GM12878 (cell line): ENCODE measurements around the gene TBC1D25. TPM values are rescaled to one million over a fixed set of nuclear protein-coding genes. Genes with fewer than 3 reads are reported as not detected.

Source experiments
- ATAC-seq: fragments of 200-7000 bp; cut with Tn5 transposase; 3 replicates; pipeline ENCODE4 v1.9.1; 2020; ENCODE audit warnings: mild to moderate bottlenecking, moderate library complexity
- BruUV-seq: library from RNA; stranded (reverse); fragments of 400-500 nt; replicated peaks from 2 replicates; lab custom pipeline; 2021; lab: Mats Ljungman, UMichigan
- CTCF ChIA-PET: fragments of 300-600 bp; sonication (Branson Sonifier 250); formaldehyde crosslinking; extraction: SDS; loops from one replicate; lab custom pipeline; 2021; ENCODE audit warnings: inconsistent platforms; lab: Yijun Ruan, JAX
- POLR2A ChIA-PET: fragments of 350-600 bp; formaldehyde crosslinking; extraction: SDS; loops from one replicate; lab custom pipeline; 2021; ENCODE audit warnings: inconsistent platforms; lab: Charles Lee
- RAD21 ChIA-PET: fragments of 300-600 bp; sonication (Branson Sonifier 250); formaldehyde crosslinking; loops from one replicate; lab custom pipeline; 2023; ENCODE audit warnings: antibody characterized with exemption; ENCODE audit not compliant: unreplicated experiment; lab: Charles Lee
- SMC1A ChIA-PET: fragments of 300-600 bp; sonication (Branson Sonifier 250); formaldehyde crosslinking; loops from one replicate; lab custom pipeline; 2023; ENCODE audit not compliant: unreplicated experiment, uncharacterized antibody; lab: Charles Lee
- DNase-seq: peaks from one replicate; pipeline ENCODE4 v3.0.0-alpha.2; 2011; ENCODE audit warnings: low read depth, low spot score
- FAIRE-seq: peaks from 3 replicates; lab custom pipeline; 2011; peaks lifted over from hg19 to GRCh38; lab: Jason Lieb, UNC
- H2AFZ ChIP-seq: 2 replicates; pipeline ENCODE4 v1.6.0; 2011; ENCODE audit warnings: low read depth, low read length, control low read depth; ENCODE audit not compliant: control insufficient read depth
- H3K27ac ChIP-seq: 2 replicates; pipeline ENCODE4 v1.5.1; 2011; ENCODE audit warnings: control low read depth; ENCODE audit not compliant: control insufficient read depth, insufficient read depth
- H3K27me3 ChIP-seq, 2 experiments: replicated peaks in 1 of 2; 2 replicates each; pipeline versions ENCODE4 v1.6.0 to v1.6.1; 2011; ENCODE audit warnings: low read length in 1 of 2; ENCODE audit not compliant: control insufficient read depth in 2 of 2, insufficient read depth in 2 of 2
- H3K36me3 ChIP-seq, 2 experiments: 2 replicates each; pipeline ENCODE4 v1.5.1; 2011; ENCODE audit warnings: low read length in 1 of 2; ENCODE audit not compliant: control insufficient read depth in 2 of 2, insufficient read depth in 2 of 2
- H3K4me1 ChIP-seq: 2 replicates; pipeline ENCODE4 v1.6.1; 2011; ENCODE audit warnings: mild to moderate bottlenecking, low read length, moderate library complexity, mixed read lengths; ENCODE audit not compliant: control insufficient read depth, insufficient read depth
- H3K4me2 ChIP-seq: 2 replicates; pipeline ENCODE4 v1.6.0; 2011; ENCODE audit warnings: control low read depth; ENCODE audit not compliant: control insufficient read depth, insufficient read depth
- H3K4me3 ChIP-seq: fragments of 200-600 bp; sonication (generic); 2 replicates; pipeline ENCODE4 v1.5.1; 2016
- H3K79me2 ChIP-seq: 2 replicates; pipeline ENCODE4 v1.6.0; 2011; ENCODE audit warnings: low read length; ENCODE audit not compliant: control insufficient read depth, insufficient read depth
- H3K9ac ChIP-seq: 2 replicates; pipeline ENCODE4 v1.8.0; 2011; ENCODE audit warnings: low read length, control low read depth, mixed read lengths; ENCODE audit not compliant: control insufficient read depth, insufficient read depth
- H3K9me3 ChIP-seq: replicated peaks from 3 replicates; pipeline ENCODE4 v1.5.1; 2011; ENCODE audit warnings: mild to moderate bottlenecking, low read length; ENCODE audit not compliant: control insufficient read depth, insufficient read depth
- H4K20me1 ChIP-seq: 2 replicates; pipeline ENCODE4 v1.6.0; 2011; ENCODE audit not compliant: control insufficient read depth, insufficient read depth
- ATF2 ChIP-seq: IDR thresholded peaks from 2 replicates; pipeline ENCODE4 v1.6.1; 2012; ENCODE audit warnings: low read length, inconsistent platforms
- ATF3 ChIP-seq: IDR thresholded peaks from 2 replicates; pipeline ENCODE4 v1.6.1; 2011; ENCODE audit warnings: low read depth, mild to moderate bottlenecking, low read length, moderate library complexity, borderline replicate concordance; ENCODE audit errors: extremely low read depth
- CREB1 ChIP-seq: IDR thresholded peaks from 2 replicates; pipeline ENCODE4 v1.6.1; 2012; ENCODE audit warnings: low read depth, mild to moderate bottlenecking, inconsistent platforms
- HSF1 ChIP-seq: fragments of 150-350 bp; IDR thresholded peaks from 2 replicates; pipeline ENCODE4 v1.6.1; 2014; ENCODE audit warnings: mild to moderate bottlenecking, low read depth, low read length
- IRF3 ChIP-seq: fragments of 450-650 bp; IDR thresholded peaks from 2 replicates; pipeline ENCODE4 v1.6.1; 2014; ENCODE audit warnings: mild to moderate bottlenecking
- PBX3 ChIP-seq: IDR thresholded peaks from 2 replicates; pipeline ENCODE4 v1.6.1; 2011; ENCODE audit warnings: mild to moderate bottlenecking, low read depth, low read length, moderate library complexity; ENCODE audit not compliant: insufficient replicate concordance
- SMAD5 ChIP-seq: IDR thresholded peaks from 2 replicates; pipeline ENCODE4 v1.6.1; 2016; ENCODE audit warnings: antibody characterized with exemption, low read depth
- WRNIP1 ChIP-seq: IDR thresholded peaks from 2 replicates; pipeline ENCODE4 v1.6.1; 2011; ENCODE audit warnings: low read depth, low read length, improper control_type of control experiment, borderline replicate concordance
- WGBS: methylation state at CpG from one replicate; pipeline ENCODE4 v1.1.6; 2016; ENCODE audit warnings: low lambda C conversion rate; ENCODE audit not compliant: insufficient replicate concordance, insufficient coverage; ENCODE audit errors: missing lambda C conversion rate; 5-methylcytosine and 5-hydroxymethylcytosine counted together
- in situ Hi-C: fragments of 300-500 bp; cut with MboI; formaldehyde crosslinking; loops from 9 replicates; pipeline ENCODE4 v1.14.3; 2018; ENCODE audit warnings: mixed read lengths
- intact Hi-C: fragments of 100-400 bp; cut with micrococcal nuclease; formaldehyde crosslinking; loops from one replicate; pipeline ENCODE4 v1.14.2; 2022; ENCODE audit not compliant: unreplicated experiment
- polyA plus RNA-seq, 11 experiments: library from polyadenylated mRNA; depleted of rRNA in 4 of 11; unstranded in 6 of 11; stranded (reverse) in 5 of 11; fragments of >200 nt; fragmentation: Nextera tagmentation in 4 of 11; fragmentation: Illumina TruSeq in 1 of 11; extraction: Ambion mirVana in 4 of 11; extraction: Trizol in 1 of 11; gene quantifications; 1 replicate in 1 of 11; 2 replicates in 10 of 11; pipeline versions ENCODE4 v1.2.1 to v1.2.3, GENCODE V29; 2011 to 2016; ENCODE audit warnings: inconsistent platforms in 2 of 11, missing spikeins in 2 of 11, low read depth in 1 of 11
- total RNA-seq, 4 experiments: library from RNA; depleted of rRNA in 3 of 4; stranded (reverse); fragments of >200 nt in 3 of 4; fragmentation: Illumina TruSeq in 1 of 4; extraction: Trizol in 1 of 4; gene quantifications; 2 replicates each; pipeline versions ENCODE4 v1.2.1 to v1.2.3, GENCODE V29; 2013 to 2021

The TBC1D25 gene
- total and polyA plus RNA-seq, 10 of the 15 experiments (the other 5 are each of a cell fraction or from before 2014, with no cell fraction given) = 0.79 to 17.3 (median 10.0) TPM

GRCh38 chrX:48599341-48599740 lies 59.8 kb downstream of the TBC1D25 start:
- intact Hi-C loops (no loop called here), in situ Hi-C loops (no loop called here)
- Histone ChIP-seq H3K27ac (no peak overlapping the region), H3K79me2 (no peaks in the 10 kb centered on the region), H3K27me3 (no peaks in the 10 kb centered on the region), H3K4me2 (no peak overlapping the region), H3K9ac (no peak overlapping the region), H4K20me1 (no peaks in the 10 kb centered on the region), H3K9me3 (no peaks in the 10 kb centered on the region; the same call in 2 of the 3 replicates), H3K4me3 (no peak overlapping the region), H3K4me1 (no peaks in the 10 kb centered on the region), H3K36me3 (no peaks in the 10 kb centered on the region), H2AFZ (no peak overlapping the region)
- no TSS peak for BruUV-seq
- SMC1A ChIA-PET = no interaction called here
- RAD21 ChIA-PET = no interaction called here
- 61% methylated on average over 18 of the region's 20 CpGs for WGBS
- no peak for ATAC-seq
- TF ChIP-seq PBX3 = no peak
- TF ChIP-seq CREB1 = no peak
- no peak for TF ChIP-seq ATF3
- no peak for TF ChIP-seq IRF3
- no peak for TF ChIP-seq ATF2
- TF ChIP-seq WRNIP1 = no peak
- TF ChIP-seq HSF1 = no peak
- no peak for TF ChIP-seq SMAD5
- CTCF ChIA-PET = interaction anchor here (0.6 kb wide), 1 partner anchor 1247 kb away, joined by 3 read pairs; no protein-coding TSS in a partner anchor
- DNase-seq = no peak
- no peak for FAIRE-seq
- POLR2A ChIA-PET = no interaction called here
